DOHH2 (cell line): ENCODE results near the gene SCGB1D1.

ENCODE experiments used
- EZH2phosphoT487 ChIP-seq: fragments of 200-600 bp; sonication (generic); IDR thresholded peaks from 2 replicates; pipeline ENCODE4 v1.6.1; 2017; ENCODE audit warnings: borderline replicate concordance, mild to moderate bottlenecking, antibody characterized with exemption, low read length, moderate library complexity, mixed read lengths
- TF ChIP-seq, protein P1 (sequence below): fragments of 200-600 bp; sonication (generic); IDR thresholded peaks from one replicate; pipeline ENCODE4 v1.5.1; 2014; ENCODE audit warnings: antibody characterized with exemption, mild to moderate bottlenecking, low read depth, low read length; ENCODE audit not compliant: poor library complexity, severe bottlenecking

DNA sequence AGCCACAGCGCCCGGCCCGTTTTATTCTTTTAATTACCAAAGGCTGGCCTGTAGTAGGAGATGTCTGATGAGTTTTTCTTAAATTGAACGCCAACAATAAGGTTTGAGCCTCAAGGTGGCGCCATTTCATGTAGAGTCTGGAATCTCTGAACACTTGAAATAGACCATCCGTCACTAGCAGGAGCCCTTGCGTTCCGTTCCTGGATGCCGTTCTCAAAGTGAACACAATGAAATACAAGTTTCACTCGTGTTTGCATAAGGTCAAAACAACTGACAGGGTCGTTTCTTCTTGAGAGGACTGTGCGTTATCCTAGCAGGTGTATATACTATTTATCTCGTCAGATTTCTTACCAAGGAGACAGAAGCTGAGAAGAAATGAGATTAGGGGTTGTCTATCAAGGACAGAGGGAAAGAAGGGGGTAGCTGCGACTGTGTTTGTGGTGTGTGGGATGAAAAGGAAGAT, 18.7 kb upstream of the SCGB1D1 start:
- TF ChIP-seq, protein P1, sequence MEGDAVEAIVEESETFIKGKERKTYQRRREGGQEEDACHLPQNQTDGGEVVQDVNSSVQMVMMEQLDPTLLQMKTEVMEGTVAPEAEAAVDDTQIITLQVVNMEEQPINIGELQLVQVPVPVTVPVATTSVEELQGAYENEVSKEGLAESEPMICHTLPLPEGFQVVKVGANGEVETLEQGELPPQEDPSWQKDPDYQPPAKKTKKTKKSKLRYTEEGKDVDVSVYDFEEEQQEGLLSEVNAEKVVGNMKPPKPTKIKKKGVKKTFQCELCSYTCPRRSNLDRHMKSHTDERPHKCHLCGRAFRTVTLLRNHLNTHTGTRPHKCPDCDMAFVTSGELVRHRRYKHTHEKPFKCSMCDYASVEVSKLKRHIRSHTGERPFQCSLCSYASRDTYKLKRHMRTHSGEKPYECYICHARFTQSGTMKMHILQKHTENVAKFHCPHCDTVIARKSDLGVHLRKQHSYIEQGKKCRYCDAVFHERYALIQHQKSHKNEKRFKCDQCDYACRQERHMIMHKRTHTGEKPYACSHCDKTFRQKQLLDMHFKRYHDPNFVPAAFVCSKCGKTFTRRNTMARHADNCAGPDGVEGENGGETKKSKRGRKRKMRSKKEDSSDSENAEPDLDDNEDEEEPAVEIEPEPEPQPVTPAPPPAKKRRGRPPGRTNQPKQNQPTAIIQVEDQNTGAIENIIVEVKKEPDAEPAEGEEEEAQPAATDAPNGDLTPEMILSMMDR = peak; percentile 74
- no peak for TF ChIP-seq EZH2phosphoT487
